HFF-Myc (cell line): ENCODE measurements around the gene NRCAM.

Experiments used
- DNase-seq: peaks from one replicate; pipeline ENCODE4 v3.0.0-alpha.2; 2011; ENCODE audit warnings: low read depth; ENCODE audit errors: extremely low read depth
- H3K4me3 ChIP-seq: replicated peaks from 2 replicates; pipeline ENCODE4 v1.5.1; 2011; ENCODE audit warnings: low read depth, mild to moderate bottlenecking, control low read depth, low read length
- CTCF ChIP-seq: IDR thresholded peaks from 2 replicates; pipeline ENCODE4 v1.5.1; 2012; ENCODE audit warnings: mild to moderate bottlenecking, low read depth, low read length, control low read depth; ENCODE audit errors: missing control alignments

The NRCAM gene

GRCh38 chr7:108385834-108386422 is 70.3 kb downstream of the NRCAM start:
- no peak for DNase-seq
- no peak overlapping the region for H3K4me3 ChIP-seq
- no peak for TF ChIP-seq CTCF

GRCh38 chr7:108384716-108385483 is 71.3 kb downstream of the NRCAM start:
- TF ChIP-seq CTCF, result peak; percentile 6
- no peak overlapping the region for H3K4me3 ChIP-seq
- DNase-seq, result no peak

GRCh38 chr7:108382932-108383331 is 73.3 kb downstream of the NRCAM start:
- no peak for TF ChIP-seq CTCF
- no peak for DNase-seq
- no peak overlapping the region for H3K4me3 ChIP-seq

DNA sequence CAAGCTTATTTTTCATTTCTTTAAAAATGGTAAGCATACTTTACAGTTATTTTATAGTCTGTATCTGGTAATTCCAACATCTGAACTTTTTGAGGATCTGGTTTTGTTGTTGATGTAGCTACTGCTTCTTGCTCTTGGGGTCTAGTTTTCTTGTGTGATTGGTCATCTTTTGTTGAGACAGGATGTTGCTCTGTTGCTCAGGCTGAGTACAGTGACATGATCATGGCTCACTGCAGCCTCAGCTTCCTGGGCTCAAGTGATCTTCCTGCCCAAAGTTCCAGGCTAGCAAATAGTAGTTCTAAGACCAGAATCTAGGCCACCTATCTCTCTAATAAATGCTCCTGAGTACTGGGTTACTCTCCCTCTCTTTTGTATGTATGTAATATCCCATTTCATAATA is 75.7 kb downstream of the NRCAM start:
- H3K4me3 ChIP-seq, result no peak overlapping the region
- TF ChIP-seq CTCF, result no peak
- DNase-seq, result no peak

DNA sequence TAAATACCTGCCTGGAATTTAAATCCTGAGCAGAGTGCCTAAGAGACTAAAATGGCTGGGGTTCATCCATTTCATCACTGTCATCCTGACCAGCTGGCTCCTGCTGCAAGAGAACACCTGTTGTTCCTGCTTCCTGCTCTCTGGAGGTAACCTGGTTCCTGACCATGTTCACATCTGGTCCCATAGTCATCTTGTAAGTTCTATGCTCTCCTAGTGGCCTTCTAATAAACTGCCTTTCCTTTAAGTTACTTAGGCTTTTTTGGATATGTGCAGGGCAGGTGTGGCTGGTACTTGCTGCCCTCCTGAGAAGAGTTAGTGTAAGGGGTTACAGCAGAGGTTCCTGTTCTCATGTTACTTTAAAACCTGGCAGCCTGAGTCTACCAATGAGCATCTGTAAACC is 80.0 kb downstream of the NRCAM start:
- DNase-seq, result no peak
- TF ChIP-seq CTCF, result no peak
- H3K4me3 ChIP-seq, result no peak overlapping the region

GRCh38 chr7:108375668-108376067 is 80.6 kb downstream of the NRCAM start:
- no peak for DNase-seq
- TF ChIP-seq CTCF, result no peak
- H3K4me3 ChIP-seq, result no peak overlapping the region
